Stomach (tissue), 9 donors: Measurements from ENCODE around the gene TUSC2. TPM values are rescaled to one million over a fixed set of nuclear protein-coding genes. Genes with fewer than 3 reads are reported as not detected.

Experiments used
- DNase-seq, 2 donors: peaks; one replicate each; pipeline versions ENCODE4 v3.0.0 to v3.0.0-alpha.2; 2013 to 2019
- H3K27ac ChIP-seq, 5 donors: fragments of 200-600 bp in 4 of 5; sonication (generic) in 4 of 5; one replicate each; pipeline ENCODE4 v1.5.1; 2013 to 2019; ENCODE audit warnings: mild to moderate bottlenecking in 1 of 5, moderate library complexity in 1 of 5
- H3K27me3 ChIP-seq, 3 donors: fragments of 200-600 bp; sonication (generic); one replicate each; pipeline ENCODE4 v1.5.1; 2017 to 2019; ENCODE audit warnings: mixed run types in 1 of 3
- H3K36me3 ChIP-seq, 4 donors: fragments of 200-600 bp; sonication (generic); 1 replicate in 3 of 4; 2 replicates in 1 of 4; pipeline ENCODE4 v1.5.1; 2016 to 2019
- H3K4me1 ChIP-seq, 4 donors: fragments of 200-600 bp; sonication (generic); one replicate each; pipeline ENCODE4 v1.5.1; 2016 to 2019
- H3K4me3 ChIP-seq, 4 donors: fragments of 200-600 bp; sonication (generic) in 3 of 4; one replicate each; pipeline ENCODE4 v1.5.1; 2016 to 2019; ENCODE audit warnings: mild to moderate bottlenecking in 1 of 4
- H3K9me3 ChIP-seq, 4 donors: fragments of 200-600 bp; sonication (generic); one replicate each; pipeline ENCODE4 v1.5.1; 2016 to 2019
- CTCF ChIP-seq, 7 experiments: fragments of 450-650 bp in 4 of 7; fragments of 200-600 bp in 3 of 7; sonication (generic) in 3 of 7; IDR thresholded peaks; one replicate each; pipeline ENCODE4 v1.5.1; 2016 to 2019; ENCODE audit warnings: antibody characterized with exemption in 7 of 7, control low read depth in 2 of 7, mild to moderate bottlenecking in 1 of 7
- EP300 ChIP-seq: sonication (generic); formaldehyde crosslinking; IDR thresholded peaks from one replicate; pipeline ENCODE4 v1.6.1; 2017; ENCODE audit warnings: antibody characterized with exemption
- POLR2A ChIP-seq, 4 donors: fragments of 450-650 bp; IDR thresholded peaks; one replicate each; pipeline ENCODE4 v1.6.1; 2016; ENCODE audit warnings: antibody characterized with exemption in 4 of 4, control low read depth in 2 of 4, mild to moderate bottlenecking in 1 of 4, moderate library complexity in 1 of 4
- POLR2AphosphoS5 ChIP-seq, 3 donors: sonication (generic); formaldehyde crosslinking; IDR thresholded peaks; one replicate each; pipeline ENCODE4 v1.6.1; 2016; ENCODE audit warnings: antibody characterized with exemption in 3 of 3
- WGBS, 5 donors: extraction: QIAGEN DNeasy Blood & Tissue Kit in 3 of 5; methylation state at CpG; one replicate each; pipeline versions ENCODE4 v1.1.5 to v1.1.7; 2013 to 2018; 5-methylcytosine and 5-hydroxymethylcytosine counted together
- intact Hi-C: fragments of 100-400 bp; cut with DNase I; formaldehyde crosslinking; loops from one replicate; pipeline ENCODE4 v1.15.1; 2023; ENCODE audit warnings: low total_unique reads
- polyA plus RNA-seq, 3 donors: library from polyadenylated mRNA; stranded (reverse); fragments of 200-250 nt; gene quantifications; one replicate each; pipeline ENCODE4 v1.2.3, GENCODE V29; 2013
- total RNA-seq, 5 donors: library from RNA; depleted of rRNA; stranded (reverse); fragments of >200 nt; gene quantifications; one replicate each; pipeline versions ENCODE4 v1.1.0 to v1.2.3, GENCODE V29; 2014 to 2016
- donor health status: healthy with polysubstance abuse.
- donor health status: Bipolar disorder and iron deficiency.
- donor health status: healthy.

TUSC2 gene
- total and polyA plus RNA-seq, 8 donors: 2.3 to 63.4 (median 40.3) TPM; not detected in 1

- Histone ChIP-seq H3K4me3 (peak overlapping the region; percentile 50 to 52 (median 52)), H3K27ac (peak overlapping the region; percentile 69 to 99 (median 96)), H3K4me1 (peaks cover 46 to 67% (median 61%) of the 10 kb centered on the region in 4 donors), H3K9me3 (no peaks in the 10 kb centered on the region), H3K36me3 (no peaks in the 10 kb centered on the region), H3K27me3 (no peaks in the 10 kb centered on the region)
- 15 to 33% (median 28%) methylated on average over 9 of the region's 9 CpGs for WGBS, 5 donors
- intact Hi-C loops: no loop called here
- TF ChIP-seq EP300 (no peak), CTCF (IDR thresholded peaks at IDR 0.05) (no peak), POLR2A (IDR thresholded peaks at IDR 0.05) (no peak), POLR2AphosphoS5 (IDR thresholded peaks at IDR 0.05) (no peak)
- DNase-seq: no peak
Observed at GRCh38 chr3:50340147-50340447, 12.1 kb upstream of the TUSC2 start.

- no peak for TF ChIP-seq CTCF (IDR thresholded peaks at IDR 0.05)
- TF ChIP-seq POLR2AphosphoS5 (IDR thresholded peaks at IDR 0.05): no peak
- no peak for TF ChIP-seq EP300
- Histone ChIP-seq H3K4me1 (peaks cover 50 to 68% (median 63%) of the 10 kb centered on the region in 4 donors), H3K27ac (peak overlapping the region in 4 of 5 donors; percentile 96 to 99 (median 96)), H3K9me3 (no peaks in the 10 kb centered on the region), H3K4me3 (peak overlapping the region; percentile 50 to 52 (median 52)), H3K36me3 (no peaks in the 10 kb centered on the region), H3K27me3 (no peaks in the 10 kb centered on the region)
- intact Hi-C loops: no loop called here
- 66 to 79% (median 77%) methylated on average over 14 of the region's 14 CpGs for WGBS, 5 donors
- no peak for DNase-seq
Observed at GRCh38 chr3:50339485-50340146, 11.6 kb upstream of the TUSC2 start.

- Histone ChIP-seq H3K27ac (peak overlapping the region; percentile 26 to 99 (median 96)), H3K4me3 (peak overlapping the region in 2 of 4 donors; percentile 63 to 72), H3K36me3 (no peaks in the 10 kb centered on the region), H3K4me1 (peaks cover 57 to 75% (median 69%) of the 10 kb centered on the region in 4 donors), H3K9me3 (no peaks in the 10 kb centered on the region), H3K27me3 (no peaks in the 10 kb centered on the region)
- intact Hi-C loops: no loop called here
- TF ChIP-seq POLR2AphosphoS5 (IDR thresholded peaks at IDR 0.05) (no peak), CTCF (IDR thresholded peaks at IDR 0.05) (no peak), EP300 (no peak)
- no peak for DNase-seq
- WGBS, 5 donors: 55 to 69% (median 60%) methylated on average over 5 of the region's 5 CpGs
Observed at GRCh38 chr3:50338965-50339364, 10.9 kb upstream of the TUSC2 start.

GRCh38 chr3:50337175-50337861 is 9.3 kb upstream of the TUSC2 start:
- Histone ChIP-seq H3K27me3 (no peaks in the 10 kb centered on the region), H3K36me3 (peaks cover 2 to 12% (median 3%) of the 10 kb centered on the region in 4 donors), H3K4me3 (peak overlapping the region; percentile 63 to 92 (median 68)), H3K27ac (peak overlapping the region; percentile 96 to 99 (median 96)), H3K9me3 (no peaks in the 10 kb centered on the region), H3K4me1 (peaks cover 66 to 88% (median 80%) of the 10 kb centered on the region in 4 donors)
- WGBS, 5 donors: 0 to 2% (median 1%) methylated on average over 29 to 79 of the region's 79 CpGs
- intact Hi-C loops: no loop called here
- TF ChIP-seq POLR2AphosphoS5 (IDR thresholded peaks at IDR 0.05): peak; percentile 97 to 99 (median 99)
- TF ChIP-seq CTCF (IDR thresholded peaks at IDR 0.05): no peak
- TF ChIP-seq EP300: peak; percentile 10
- peak in 2 of 4 donors; percentile 81 to 89 for TF ChIP-seq POLR2A (IDR thresholded peaks at IDR 0.05)
- peak; percentile 100 for DNase-seq
